ENCODE results near the gene FAM111A. TPM values are rescaled to one million over a fixed set of nuclear protein-coding genes. Genes with fewer than 3 reads are reported as not detected.

FAM111A gene
- total RNA-seq, 1 experiment from 2014 or later = 20.1 TPM

- Histone ChIP-seq H3T11ph (ENCODE audit: low read length) (no peak overlapping the region), H3K14ac (ENCODE audit: insufficient read depth, low read length) (no peak overlapping the region), H2BK5ac (ENCODE audit: insufficient read length, low read length) (no peak overlapping the region), H3K9ac (ENCODE audit: extremely low read depth, insufficient read length, low read length) (no peak overlapping the region), H3K79me2 (ENCODE audit: insufficient read depth, low read length) (no peaks in the 10 kb centered on the region), H4K5ac (ENCODE audit: insufficient read length, low read depth, low read length) (no peak overlapping the region), H3K23me2 (ENCODE audit: insufficient read length, low read depth, low read length, poor library complexity, severe bottlenecking) (no peaks in the 10 kb centered on the region), H2AFZ (ENCODE audit: low read length) (no peak overlapping the region), H4K91ac (ENCODE audit: insufficient read length, low read depth, low read length) (no peak overlapping the region), H3K27me3 (ENCODE audit: insufficient read depth, low read length) (no peaks in the 10 kb centered on the region), H2BK12ac (ENCODE audit: insufficient read length, low read depth, low read length) (no peak overlapping the region), H3K4me2 (ENCODE audit: insufficient read depth, insufficient read length, low read length) (no peak overlapping the region), H3K4ac (ENCODE audit: low read depth, low read length) (no peak overlapping the region), H4K8ac (replicated peaks; ENCODE audit: insufficient read length, low read depth, low read length) (no peak overlapping the region), H3K23ac (ENCODE audit: insufficient read length, low read depth, low read length) (no peak overlapping the region), H3K56ac (ENCODE audit: insufficient read length, low read depth, low read length) (no peak overlapping the region), H3K9me3 (ENCODE audit: control insufficient read depth, low read depth, low read length) (no peaks in the 10 kb centered on the region), H2BK15ac (ENCODE audit: low read depth, low read length) (no peak overlapping the region), H4K20me1 (ENCODE audit: control insufficient read depth, insufficient read depth, insufficient read length) (no peaks in the 10 kb centered on the region), H2AK5ac (ENCODE audit: insufficient read length, low read length) (no peak overlapping the region), H3K79me1 (ENCODE audit: insufficient read depth, low read depth, low read length, poor library complexity, severe bottlenecking) (no peaks in the 10 kb centered on the region), H2BK20ac (ENCODE audit: low read depth, low read length, poor library complexity, severe bottlenecking) (no peak overlapping the region), H3K4me1 (ENCODE audit: insufficient read depth, low read length) (no peaks in the 10 kb centered on the region), H2BK120ac (ENCODE audit: low read depth, low read length, poor library complexity, severe bottlenecking) (no peak overlapping the region), H3K27ac (ENCODE audit: insufficient read length, low read depth, low read length) (no peak overlapping the region), H3K18ac (ENCODE audit: insufficient read length, low read depth, low read length) (no peak overlapping the region)
- H3K27ac Mint-ChIP-seq = no peak overlapping the region
- no peak overlapping the region for H3K4me3 Mint-ChIP-seq
- no peaks in the 10 kb centered on the region; the same call in 1 of the 2 replicates for H3K27me3 Mint-ChIP-seq (ENCODE audit: low read depth)
- peaks cover 8 to 21% (median 17%) of the 10 kb centered on the region in 3 experiments; a peak in 6 of 7 replicates for H3K36me3 Mint-ChIP-seq (ENCODE audit: insufficient read depth in 1 of 3, low read depth in 3 of 3)
- no peaks in the 10 kb centered on the region for H3K9me3 Mint-ChIP-seq
- no peak for TF ChIP-seq CTCF (conservative IDR thresholded peaks at IDR 0.05)
- peaks cover 4 to 5% of the 10 kb centered on the region in 2 experiments for H3K4me1 Mint-ChIP-seq
- WGBS (ENCODE audit: extremely low coverage, insufficient read length, low lambda C conversion rate) = no CpG with 5 or more reads among the region's 5 CpGs
- DNase-seq = no peak
Measured at GRCh38 chr11:59154610-59155009, 12.0 kb downstream of the FAM111A start.
